Colonic mucosa (tissue), 4 donors: ENCODE results near the gene ACVR1. TPM values are rescaled to one million over a fixed set of nuclear protein-coding genes. Genes with fewer than 3 reads are reported as not detected.

ENCODE experiments used
- DNase-seq: peaks from one replicate; pipeline ENCODE4 v3.0.0-alpha.2; 2020
- H3K27ac ChIP-seq: fragments of 200-600 bp; one replicate; pipeline ENCODE4 v1.8.0; 2021
- H3K27me3 ChIP-seq: fragments of 200-600 bp; one replicate; pipeline ENCODE4 v1.8.0; 2021
- H3K36me3 ChIP-seq: fragments of 200-600 bp; one replicate; pipeline ENCODE4 v1.8.0; 2021
- H3K4me1 ChIP-seq: fragments of 200-600 bp; one replicate; pipeline ENCODE4 v1.8.0; 2021; ENCODE audit warnings: mild to moderate bottlenecking
- H3K4me3 ChIP-seq: fragments of 200-600 bp; one replicate; pipeline ENCODE4 v1.8.0; 2021
- H3K9ac ChIP-seq, 2 donors: one replicate each; pipeline ENCODE4 v1.7.0; 2013; ENCODE audit warnings: control low read depth in 2 of 2, low read depth in 2 of 2, low read length in 2 of 2
- H3K9me3 ChIP-seq: fragments of 200-600 bp; one replicate; pipeline ENCODE4 v1.8.0; 2021
- CTCF ChIP-seq: fragments of 200-600 bp; IDR thresholded peaks from one replicate; pipeline ENCODE4 v1.8.0; 2022; ENCODE audit warnings: antibody characterized with exemption, mild to moderate bottlenecking
- intact Hi-C: fragments of 100-400 bp; cut with DNase I; formaldehyde crosslinking; loops from one replicate; pipeline ENCODE4 v1.14.1; 2022
- total RNA-seq, 2 donors: library from RNA; stranded (reverse); fragmentation: NEBNext Ultra II Directional in 1 of 2; extraction: Animal tissue kit (Norgen Biotek cat#: 25700) in 1 of 2; gene quantifications; one replicate each; pipeline ENCODE4 v1.2.1, GENCODE V29; 2021
- donor health status: healthy.
- donor health status: DM: no; HTN: no; CAD: no.
- donor health status: DM: no; HTN: no; CAD: no.

The ACVR1 gene
- total RNA-seq, 2 donors from 2014 or later: 15.8 to 18.0 TPM

DNA sequence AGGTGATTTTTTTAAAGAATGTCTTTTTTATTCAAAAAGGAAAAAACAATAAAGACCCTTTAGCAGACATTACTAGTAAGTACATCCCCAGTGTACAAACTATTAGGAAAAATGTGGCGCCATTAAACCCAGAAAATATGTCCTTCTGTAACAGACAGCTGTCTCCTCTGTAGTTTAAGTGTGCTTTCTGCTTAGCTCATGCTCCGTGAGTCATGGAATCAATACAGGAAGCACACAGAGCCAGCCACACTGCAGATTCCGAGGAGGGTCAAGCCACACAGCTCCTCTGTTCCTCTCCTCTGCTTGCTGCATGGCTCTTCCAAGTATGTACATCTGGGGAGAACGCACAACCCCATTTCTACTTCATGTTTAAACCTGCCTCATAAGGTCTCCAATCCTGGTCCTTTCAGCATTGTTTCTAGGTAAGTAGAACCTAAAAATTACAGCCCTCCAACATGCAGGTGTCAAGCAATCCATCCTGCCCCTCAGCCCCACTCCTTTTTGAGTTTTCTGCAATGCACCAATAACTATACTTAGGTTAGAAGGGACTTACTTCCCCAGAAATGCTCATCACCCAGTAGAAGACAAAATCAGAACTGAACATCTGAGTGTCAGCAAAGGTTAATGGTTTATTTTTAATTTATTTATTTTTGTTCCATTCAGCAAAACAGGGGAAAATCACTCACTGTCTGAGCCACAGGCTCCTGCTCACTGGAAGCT lies 37.5 kb downstream of the ACVR1 start:
- intact Hi-C loops: no loop called here
- Histone ChIP-seq H3K4me3 (no peak overlapping the region), H3K4me1 (no peaks in the 10 kb centered on the region), H3K36me3 (no peaks in the 10 kb centered on the region), H3K27ac (peak overlapping the region; percentile 46), H3K9me3 (no peaks in the 10 kb centered on the region), H3K27me3 (no peaks in the 10 kb centered on the region), H3K9ac (no peak overlapping the region)
- DNase-seq: peak; percentile 34
- no peak for TF ChIP-seq CTCF

- Histone ChIP-seq H3K9ac (peak overlapping the region in 1 of 2 donors; percentile 60), H3K27me3 (no peaks in the 10 kb centered on the region), H3K4me1 (no peaks in the 10 kb centered on the region), H3K36me3 (no peaks in the 10 kb centered on the region), H3K27ac (peak overlapping the region; percentile 46), H3K4me3 (no peak overlapping the region), H3K9me3 (no peaks in the 10 kb centered on the region)
- intact Hi-C loops: no loop called here
- TF ChIP-seq CTCF: no peak
- DNase-seq: no peak
These were observed 38.2 kb downstream of the ACVR1 start for GRCh38 chr2:157837851-157838441.

- Histone ChIP-seq H3K27ac (no peak overlapping the region), H3K9ac (no peak overlapping the region), H3K4me3 (no peak overlapping the region), H3K4me1 (no peaks in the 10 kb centered on the region), H3K9me3 (no peaks in the 10 kb centered on the region), H3K27me3 (no peaks in the 10 kb centered on the region), H3K36me3 (no peaks in the 10 kb centered on the region)
- TF ChIP-seq CTCF: no peak
- intact Hi-C loops: no loop called here
- DNase-seq: no peak
These were observed 39.6 kb downstream of the ACVR1 start for GRCh38 chr2:157836531-157836930.

- Histone ChIP-seq H3K27ac (no peak overlapping the region), H3K9me3 (no peaks in the 10 kb centered on the region), H3K4me3 (no peak overlapping the region), H3K36me3 (no peaks in the 10 kb centered on the region), H3K27me3 (no peaks in the 10 kb centered on the region), H3K9ac (no peak overlapping the region), H3K4me1 (no peaks in the 10 kb centered on the region)
- DNase-seq: no peak
- intact Hi-C loops: no loop called here
- TF ChIP-seq CTCF: no peak
These were observed 40.7 kb downstream of the ACVR1 start for GRCh38 chr2:157835425-157835824.

DNA sequence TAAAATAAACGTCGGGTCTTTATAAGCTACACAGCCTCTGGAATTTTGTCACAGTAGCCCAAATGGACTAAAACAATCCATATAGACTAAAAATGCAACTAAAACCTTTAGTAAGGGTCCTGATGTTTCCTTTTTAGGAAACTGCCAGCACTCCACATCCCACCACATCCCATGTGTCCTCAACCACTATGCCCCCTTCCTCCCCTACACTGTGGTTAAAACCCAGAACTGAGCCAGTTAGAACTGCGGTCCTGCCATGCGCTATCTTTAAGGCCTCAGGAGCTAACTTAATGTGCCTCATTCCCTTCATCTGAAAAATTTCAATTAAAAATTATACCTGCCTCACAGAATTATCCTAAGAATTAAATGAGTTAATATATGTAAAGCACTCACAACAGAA lies 41.1 kb downstream of the ACVR1 start:
- intact Hi-C loops: no loop called here
- no peak overlapping the region for H3K9ac ChIP-seq
- H3K4me3 ChIP-seq: no peak overlapping the region
- no peak for DNase-seq
- H3K27ac ChIP-seq: no peak overlapping the region
- no peaks in the 10 kb centered on the region for H3K4me1 ChIP-seq
- no peak for TF ChIP-seq CTCF
- no peaks in the 10 kb centered on the region for H3K9me3 ChIP-seq
- H3K27me3 ChIP-seq: no peaks in the 10 kb centered on the region
- H3K36me3 ChIP-seq: no peaks in the 10 kb centered on the region
